GM19193 (cell line): ENCODE measurements around the gene STARD8.

ENCODE experiments used
- POLR2A ChIP-seq: IDR thresholded peaks from 4 replicates; pipeline ENCODE4 v1.6.1; 2011; ENCODE audit not compliant: insufficient read depth, insufficient read length; ENCODE audit errors: extremely low read depth

Gene STARD8

GRCh38 chrX:68735266-68735665 is 87.8 kb downstream of the STARD8 start:
- no peak for TF ChIP-seq POLR2A

GRCh38 chrX:68743754-68744153 is 96.3 kb downstream of the STARD8 start:
- TF ChIP-seq POLR2A: no peak

- TF ChIP-seq POLR2A: no peak
Measured at GRCh38 chrX:68746988-68747387, 99.5 kb downstream of the STARD8 start.

- no peak for TF ChIP-seq POLR2A
Measured at GRCh38 chrX:68748030-68748429, 100.6 kb downstream of the STARD8 start.

- TF ChIP-seq POLR2A: no peak
Measured at GRCh38 chrX:68749426-68749825, 102.0 kb downstream of the STARD8 start.

- no peak for TF ChIP-seq POLR2A
Measured at GRCh38 chrX:68750316-68750715, 102.8 kb downstream of the STARD8 start.

- no peak for TF ChIP-seq POLR2A
Measured at GRCh38 chrX:68751372-68751771, 103.9 kb downstream of the STARD8 start.

- no peak for TF ChIP-seq POLR2A
Measured at GRCh38 chrX:68753218-68753617, 105.8 kb downstream of the STARD8 start.

- no peak for TF ChIP-seq POLR2A
Measured at GRCh38 chrX:68754406-68754805, 106.9 kb downstream of the STARD8 start.

- no peak for TF ChIP-seq POLR2A
Measured at GRCh38 chrX:68755616-68756125, 108.2 kb downstream of the STARD8 start.

GRCh38 chrX:68757331-68757730 is 109.9 kb downstream of the STARD8 start:
- TF ChIP-seq POLR2A: no peak

GRCh38 chrX:68757731-68758130 is 110.3 kb downstream of the STARD8 start:
- no peak for TF ChIP-seq POLR2A

- TF ChIP-seq POLR2A: no peak
Measured at GRCh38 chrX:68758671-68759070, 111.2 kb downstream of the STARD8 start.

- TF ChIP-seq POLR2A: no peak
Measured at GRCh38 chrX:68761086-68761485, 113.6 kb downstream of the STARD8 start.

- TF ChIP-seq POLR2A: no peak
Measured at GRCh38 chrX:68762766-68763165, 115.3 kb downstream of the STARD8 start.

GRCh38 chrX:68763481-68763880 is 116.0 kb downstream of the STARD8 start:
- no peak for TF ChIP-seq POLR2A
